HG03354 (cell line): ENCODE data around the gene KNTC1.
"Not testable (repeated sequence)": the region's sequence is repeated elsewhere in the genome, so short reads cannot be mapped to it uniquely, and the experiment has no call there.

ENCODE experiments used
- ATAC-seq: cut with Tn5 transposase; IDR thresholded peaks from one replicate; pipeline ENCODE4 v1.9.1; 2021; ENCODE audit warnings: mild to moderate bottlenecking; ENCODE audit not compliant: unreplicated experiment, poor library complexity, severe bottlenecking

Gene KNTC1

DNA sequence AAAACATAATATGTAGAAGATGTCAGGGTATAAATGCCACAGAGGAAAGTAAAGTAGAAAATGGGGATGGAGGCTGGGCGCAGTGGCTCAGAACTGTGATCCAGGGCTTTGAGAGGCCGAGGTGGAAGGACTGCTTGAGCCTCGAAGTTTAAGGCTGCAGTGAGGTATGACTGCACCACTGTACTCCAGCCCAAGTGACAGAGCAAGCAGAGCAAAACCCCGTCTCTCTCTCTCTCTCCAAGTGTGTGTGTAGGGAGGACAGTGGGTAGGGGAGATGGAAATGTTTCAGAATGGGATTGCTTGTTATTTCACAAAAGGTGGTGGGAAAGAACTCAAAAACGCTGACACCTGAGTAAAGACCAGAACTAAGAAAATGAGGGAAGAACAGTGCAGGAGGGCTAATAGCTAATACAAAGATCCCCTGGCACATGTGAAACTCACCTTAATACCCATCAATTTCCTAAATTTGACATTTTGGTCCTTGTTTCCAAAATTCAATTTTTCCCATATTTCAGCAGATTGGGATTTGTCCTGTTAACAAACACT, 20.6 kb upstream of the KNTC1 start:
- no peak for ATAC-seq

DNA sequence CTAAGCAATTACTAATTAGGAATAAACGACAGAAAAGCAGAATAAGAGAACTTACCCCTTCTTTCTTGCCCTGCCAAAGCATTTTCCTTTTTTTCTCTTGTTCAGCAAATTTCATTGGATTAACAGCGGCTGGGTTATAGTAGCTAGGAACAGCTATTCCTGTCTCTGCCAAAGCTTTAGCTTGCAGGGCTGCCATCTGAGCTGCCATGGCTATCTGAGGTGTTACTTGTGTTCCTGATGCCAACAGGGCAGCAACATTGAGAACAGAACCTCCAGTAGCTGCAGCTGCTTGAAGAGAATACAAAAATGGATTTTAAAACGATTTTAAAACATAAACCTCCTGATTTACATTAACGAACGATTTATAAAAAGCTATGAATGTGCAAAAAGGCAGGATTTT, 18.9 kb upstream of the KNTC1 start:
- ATAC-seq, result no peak

- ATAC-seq, result not testable (repeated sequence)
Measured at GRCh38 chr12:122513028-122513427, 14.0 kb upstream of the KNTC1 start.

DNA sequence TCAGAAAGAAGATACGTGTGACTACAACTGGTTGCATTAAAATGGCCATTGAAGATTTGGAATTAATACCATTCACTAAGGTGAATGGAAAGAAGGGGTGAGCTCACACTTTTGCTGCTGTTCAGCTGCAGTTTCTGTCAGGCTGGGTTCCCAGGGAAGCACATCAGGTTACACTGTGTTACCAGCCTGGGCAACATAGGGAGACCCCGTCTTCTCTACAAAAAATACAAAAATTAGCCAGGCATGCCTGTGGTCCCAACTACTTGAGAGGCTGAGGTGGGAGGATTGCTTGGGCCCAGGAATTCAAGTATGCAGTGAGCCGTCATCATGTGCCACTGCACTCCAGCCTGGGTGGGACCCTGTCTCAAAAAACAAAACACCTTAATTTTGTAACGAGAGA, 13.4 kb upstream of the KNTC1 start:
- no peak for ATAC-seq

- no peak for ATAC-seq
Measured at GRCh38 chr12:122515275-122515674, 11.8 kb upstream of the KNTC1 start.

GRCh38 chr12:122516544-122517361, 10.3 kb upstream of the KNTC1 start:
- no peak for ATAC-seq

DNA sequence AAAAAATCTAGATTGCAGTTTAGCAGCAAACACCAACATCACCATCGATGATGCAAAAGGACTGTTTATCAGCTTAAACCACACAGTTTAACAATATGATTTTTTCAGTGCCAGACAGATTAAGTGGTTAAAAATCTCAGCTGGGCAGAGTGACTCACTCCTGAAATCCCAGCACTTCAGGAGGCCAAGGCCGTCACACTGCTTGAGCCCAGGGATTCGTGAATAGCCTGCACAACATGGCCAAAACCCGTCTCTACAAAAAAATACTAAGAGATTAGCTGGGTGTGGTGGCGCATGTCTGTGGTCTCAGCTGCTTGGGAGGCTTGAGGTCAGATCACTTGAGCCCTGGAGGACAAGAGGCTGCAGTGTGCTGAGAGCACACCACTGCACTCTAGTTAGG, 9.2 kb upstream of the KNTC1 start:
- ATAC-seq, result no peak

DNA sequence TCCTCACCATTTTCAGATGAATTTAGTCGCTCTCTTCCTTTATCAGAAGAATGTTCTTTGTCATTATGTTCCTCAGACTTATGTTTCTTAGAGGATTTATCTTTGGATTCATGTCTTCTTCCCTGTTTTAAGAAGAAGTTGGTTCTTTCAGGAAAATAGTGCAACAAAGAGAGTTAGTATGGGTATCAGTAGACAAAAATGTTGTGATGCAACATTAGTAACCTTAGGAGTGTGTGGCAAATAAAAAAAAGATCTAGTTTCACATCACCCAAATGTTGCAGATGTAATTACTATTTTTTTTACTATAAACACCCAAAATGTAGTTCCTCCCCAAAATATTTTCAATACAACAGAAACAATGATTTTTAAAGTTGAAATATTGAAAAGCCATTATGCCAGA, 8.1 kb upstream of the KNTC1 start:
- ATAC-seq, result no peak

GRCh38 chr12:122519418-122519817, 7.6 kb upstream of the KNTC1 start:
- ATAC-seq, result no peak

DNA sequence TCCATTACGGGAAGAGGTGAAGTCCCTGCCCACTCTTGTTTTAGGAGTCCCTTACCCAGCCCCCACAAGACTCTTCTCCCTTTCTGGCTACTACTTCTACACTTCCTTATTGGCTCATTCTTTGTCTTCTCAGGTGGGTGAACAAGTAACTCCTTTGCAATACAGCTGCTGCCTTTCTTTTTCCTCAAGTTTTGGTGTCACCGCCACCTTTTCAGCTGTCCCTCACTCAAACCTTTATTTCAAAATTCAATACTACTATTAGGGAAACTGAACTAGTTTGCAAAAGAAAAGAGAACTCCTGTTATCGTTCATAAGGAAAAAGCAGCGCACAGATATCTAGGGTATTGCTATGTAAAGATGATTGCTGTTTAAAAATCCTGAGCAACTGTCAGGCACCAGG, 6.4 kb upstream of the KNTC1 start:
- no peak for ATAC-seq

DNA sequence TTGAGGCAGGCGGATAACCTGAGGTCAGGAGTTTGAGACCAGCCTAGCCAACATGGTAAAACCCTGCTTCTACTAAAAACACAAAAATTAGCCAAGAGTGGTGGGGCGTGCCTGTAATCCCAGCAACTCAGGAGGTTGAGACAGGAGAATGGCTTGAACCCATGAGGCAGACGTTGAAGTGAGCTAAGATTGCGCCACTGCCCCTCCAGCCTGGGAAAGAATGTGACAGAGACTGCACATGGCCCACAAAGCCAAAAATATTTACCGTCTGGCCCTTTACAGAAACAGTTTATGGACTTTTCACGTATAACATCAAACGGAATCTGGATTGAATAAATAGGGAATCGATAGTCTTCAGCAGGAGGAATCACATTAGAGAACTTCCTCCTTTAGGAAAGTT, 3.8 kb upstream of the KNTC1 start:
- ATAC-seq, result no peak

- no peak for ATAC-seq
Measured at GRCh38 chr12:122523846-122524718, 3.0 kb upstream of the KNTC1 start.

GRCh38 chr12:122527478-122527944, 462 bp downstream of the KNTC1 start:
- no peak for ATAC-seq

GRCh38 chr12:122528582-122528981, 1.5 kb downstream of the KNTC1 start:
- ATAC-seq, result no peak

- ATAC-seq, result no peak
Measured at GRCh38 chr12:122528992-122529391, 1.9 kb downstream of the KNTC1 start.

DNA sequence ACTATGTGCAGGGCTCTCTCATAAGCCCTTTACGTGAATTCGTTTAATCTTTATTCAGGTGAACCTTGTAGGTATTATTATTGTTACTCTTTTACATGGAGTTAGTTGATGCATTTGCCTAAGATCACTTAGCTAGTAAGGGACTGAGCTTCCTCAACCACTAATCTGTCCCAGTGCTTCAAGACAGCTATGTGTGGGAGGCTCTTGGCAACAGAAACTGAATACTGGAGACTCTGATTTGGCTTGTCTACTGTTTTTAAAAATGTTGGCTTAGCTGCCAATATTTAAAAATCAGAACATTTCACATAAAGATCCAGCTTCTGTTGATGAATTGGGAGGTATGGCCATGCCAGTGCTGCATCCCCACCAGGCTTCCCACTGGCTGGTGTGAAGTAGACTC, 6.8 kb downstream of the KNTC1 start:
- ATAC-seq, result no peak

- no peak for ATAC-seq
Measured at GRCh38 chr12:122537021-122537420, 10.0 kb downstream of the KNTC1 start.

DNA sequence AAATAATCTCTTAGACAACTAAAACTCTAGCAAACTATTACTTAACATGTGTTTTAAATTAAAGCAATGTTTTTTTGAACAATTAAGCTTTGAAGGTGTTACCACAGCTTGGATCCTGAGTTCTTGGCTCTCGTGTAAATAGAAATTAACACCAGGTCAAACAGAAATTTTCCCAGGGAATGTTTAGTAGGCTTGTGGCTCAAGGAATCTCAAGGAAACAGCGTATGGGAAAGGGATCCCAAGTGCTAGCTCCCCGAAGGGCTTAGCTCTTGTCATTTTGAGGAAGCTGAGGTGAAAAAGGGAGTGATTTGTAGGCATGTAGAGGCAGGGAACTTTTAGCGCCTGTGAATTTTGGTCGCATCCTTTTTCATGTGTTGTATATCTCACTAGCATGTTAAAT, 11.4 kb downstream of the KNTC1 start:
- no peak for ATAC-seq

DNA sequence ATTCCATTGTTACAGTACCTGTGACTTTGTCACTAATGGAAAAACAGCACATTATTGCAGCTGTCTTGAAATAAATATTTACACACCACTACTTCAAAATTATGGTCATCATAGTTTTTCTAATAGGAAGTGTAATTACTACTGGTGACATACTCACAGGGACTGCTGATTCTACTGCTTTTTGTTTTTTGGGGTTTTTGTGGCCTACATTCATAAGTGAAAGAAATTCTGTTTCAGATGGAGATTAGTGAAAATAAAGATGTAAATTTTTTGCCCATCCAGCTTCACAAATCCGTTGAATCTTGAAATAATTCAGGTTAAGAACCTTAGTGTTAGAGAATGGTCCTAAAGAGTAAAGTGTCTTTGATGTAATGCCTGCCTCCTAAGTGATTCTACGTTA, 17.5 kb downstream of the KNTC1 start:
- no peak for ATAC-seq

DNA sequence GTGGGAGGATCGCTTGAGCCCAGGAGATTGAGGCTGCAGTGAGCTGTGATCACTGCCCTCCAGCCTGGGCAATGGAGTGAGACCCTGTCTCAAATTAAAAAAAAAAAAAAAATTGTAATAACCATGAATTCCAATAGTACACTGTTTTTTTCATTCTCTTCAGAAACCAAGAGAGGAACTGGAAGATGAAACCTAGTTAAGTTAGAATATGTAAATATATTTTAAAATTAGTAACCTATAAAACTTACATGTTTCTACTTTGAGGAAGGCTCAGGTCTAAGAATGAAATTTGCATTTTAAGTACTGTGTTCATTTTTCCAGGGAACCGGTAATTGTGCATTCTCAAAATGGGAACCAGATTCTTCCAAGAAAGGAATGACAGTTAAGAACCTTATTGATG, 18.8 kb downstream of the KNTC1 start:
- ATAC-seq, result peak; percentile 85

DNA sequence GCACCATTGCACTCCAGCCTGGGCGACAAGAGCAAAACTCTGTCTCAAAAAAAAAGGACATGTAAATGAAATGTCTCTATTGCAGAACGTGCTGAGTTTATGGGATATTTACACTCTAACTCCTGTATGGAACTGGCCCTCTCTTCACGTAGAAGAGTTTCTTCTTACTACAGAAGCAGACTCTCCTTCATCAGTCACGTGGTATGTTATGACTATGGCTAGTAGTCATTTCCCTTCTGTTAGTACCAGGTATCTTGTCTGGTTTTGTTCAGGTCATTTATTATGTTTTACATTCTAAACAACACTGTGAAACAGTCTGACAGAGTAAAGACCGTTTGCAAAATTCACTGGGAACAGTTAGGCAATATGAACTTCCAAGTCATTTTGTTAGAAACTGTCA, 20.3 kb downstream of the KNTC1 start:
- ATAC-seq, result no peak
